ENCODE measurements around the gene FLT3.

DNA sequence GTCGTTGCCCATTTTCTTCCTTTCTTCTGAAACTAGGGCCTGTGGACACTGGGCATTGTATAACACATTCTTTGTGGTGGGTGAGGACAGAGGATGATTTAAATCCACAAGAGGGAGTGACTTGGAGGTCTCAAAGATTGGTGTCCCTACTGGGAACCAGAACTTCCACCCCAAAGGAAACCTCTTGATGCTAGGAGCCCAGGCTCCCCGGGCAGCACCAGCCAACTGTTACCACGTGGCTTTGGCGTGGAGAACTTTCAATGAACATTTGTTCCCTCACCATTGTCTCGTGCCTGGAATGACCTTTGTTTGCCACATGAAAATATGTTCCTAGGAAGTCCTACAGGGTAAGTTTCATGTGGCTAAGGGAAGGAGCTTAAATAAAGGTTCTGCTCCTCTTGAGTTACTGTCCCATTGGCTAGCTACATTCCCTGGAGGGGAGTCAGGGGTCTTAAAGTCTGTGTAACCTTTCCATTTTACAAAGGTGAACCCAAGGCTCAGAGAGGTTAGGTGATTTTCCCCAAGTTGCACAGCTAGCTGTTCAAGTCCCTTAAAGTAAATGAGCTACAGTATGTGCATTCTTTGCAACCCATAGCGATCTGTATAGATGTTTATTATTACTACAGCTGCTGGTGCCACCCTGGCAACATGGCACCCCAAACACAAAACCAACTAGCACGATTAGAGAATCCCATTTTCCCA, 126.3 kb downstream of the FLT3 start:
- TF ChIP-seq ZNF274 (IDR thresholded peaks at IDR 0.05; ENCODE audit: low read depth, low read length), result no peak
- no peak for TF ChIP-seq YY1 (IDR thresholded peaks at IDR 0.05; ENCODE audit: insufficient read depth, insufficient read length)
- no peak for TF ChIP-seq SUZ12 (IDR thresholded peaks at IDR 0.05; ENCODE audit: extremely low read depth, insufficient read depth, insufficient read length)
